ENCODE measurements around the gene EXD3.
A peak's percentile ranks its signal among the peaks of the same experiment; 100 is the strongest.

EXD3 gene

DNA sequence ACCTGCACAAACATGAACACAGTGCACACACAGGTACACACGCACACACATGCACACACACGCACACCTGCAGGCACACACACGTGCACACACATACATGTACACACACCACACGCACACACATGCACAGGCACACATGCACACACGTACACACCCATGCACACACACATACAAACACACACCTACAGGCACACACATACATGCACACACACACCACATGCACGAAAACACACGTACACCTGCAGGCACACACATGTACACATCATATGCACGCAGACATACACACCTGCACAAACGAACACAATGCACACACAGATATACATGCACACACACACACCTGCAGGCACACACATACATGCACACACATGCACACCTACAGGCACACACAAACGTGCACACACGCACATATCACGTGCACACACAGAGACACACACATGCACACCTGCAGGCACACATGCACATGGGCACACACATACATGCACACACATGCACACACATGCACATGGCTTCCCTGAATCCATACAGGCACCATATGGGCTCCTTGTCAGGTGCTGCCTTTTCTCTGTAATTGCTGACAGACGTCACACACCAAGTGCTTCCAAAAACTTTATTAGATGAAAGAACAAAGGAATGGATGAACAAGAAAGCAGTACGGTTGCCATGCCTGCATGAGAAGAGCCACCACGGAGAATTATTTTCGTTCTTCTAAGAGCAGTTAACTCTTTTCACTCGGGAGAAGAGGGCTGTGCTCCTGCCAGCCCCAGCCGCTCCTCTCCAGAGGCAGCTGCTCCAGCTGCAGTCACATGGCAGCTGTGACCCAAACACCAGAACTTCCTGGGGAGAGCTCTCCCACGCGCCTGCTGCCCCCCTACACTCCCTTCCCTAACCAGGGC, 57.2 kb downstream of the EXD3 start:
- DNase-seq (ENCODE audit: low spot score) = peak; percentile 7

DNA sequence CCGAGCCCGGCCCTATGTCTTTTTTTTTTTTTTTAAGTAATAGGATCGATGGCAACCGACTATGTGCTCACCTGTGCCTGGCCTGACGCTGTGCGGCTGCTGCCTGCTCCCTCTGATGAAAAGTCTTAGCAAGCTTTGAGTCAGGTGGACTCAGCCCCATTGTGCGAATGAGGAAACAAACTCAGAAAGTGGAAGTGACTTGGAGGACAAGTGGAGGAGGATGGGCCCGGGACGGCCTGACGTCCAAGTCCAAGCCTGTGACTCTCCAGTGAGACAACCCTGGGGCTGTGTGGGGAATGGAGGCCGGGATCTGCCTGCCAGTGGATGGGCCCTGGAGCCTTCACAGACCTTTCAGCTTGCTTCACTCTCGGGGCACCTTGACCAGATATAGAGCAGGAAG, 57.9 kb downstream of the EXD3 start:
- peak; percentile 4 for DNase-seq (ENCODE audit: low spot score)

DNA sequence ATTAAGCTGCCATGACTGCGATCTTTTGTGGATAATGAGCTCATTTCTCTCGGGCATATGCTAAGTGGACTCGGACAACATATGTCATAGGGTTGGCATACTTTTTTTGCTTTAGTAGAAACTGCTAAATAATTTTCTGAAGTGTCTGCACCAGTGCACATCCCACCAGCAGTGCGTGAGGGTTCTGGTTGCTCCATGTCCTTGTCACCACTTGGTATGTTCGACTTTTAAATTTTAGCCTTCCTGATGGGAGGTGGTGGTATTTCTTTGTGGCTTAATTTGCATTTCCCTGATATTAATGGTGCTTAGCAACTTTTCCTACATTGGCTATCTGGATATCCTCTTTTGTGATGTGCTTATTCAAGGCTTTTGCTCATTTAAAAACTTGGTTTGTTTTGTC, 63.1 kb downstream of the EXD3 start:
- DNase-seq (ENCODE audit: low spot score) = no peak

DNA sequence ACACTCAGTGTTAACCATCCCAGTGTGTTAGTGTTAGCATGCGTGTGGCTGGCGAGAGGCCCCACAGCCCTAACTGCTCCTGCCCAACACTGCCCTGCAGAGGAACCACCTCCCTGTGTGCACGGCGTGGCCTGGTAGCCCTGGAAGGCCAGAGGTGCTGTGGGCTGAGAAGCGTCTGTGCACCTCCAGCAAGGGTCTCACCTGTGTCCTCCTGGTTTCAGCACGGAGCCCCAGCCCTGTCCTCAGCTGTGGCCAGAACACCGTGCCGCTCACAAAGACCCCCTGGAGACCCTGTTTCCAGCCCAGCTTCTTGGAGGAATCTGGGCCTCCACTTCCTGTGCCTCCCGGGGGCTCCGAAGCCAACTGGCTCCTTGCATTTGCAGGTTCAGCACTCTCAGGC, 64.8 kb downstream of the EXD3 start:
- no peak for DNase-seq (ENCODE audit: low spot score)

DNA sequence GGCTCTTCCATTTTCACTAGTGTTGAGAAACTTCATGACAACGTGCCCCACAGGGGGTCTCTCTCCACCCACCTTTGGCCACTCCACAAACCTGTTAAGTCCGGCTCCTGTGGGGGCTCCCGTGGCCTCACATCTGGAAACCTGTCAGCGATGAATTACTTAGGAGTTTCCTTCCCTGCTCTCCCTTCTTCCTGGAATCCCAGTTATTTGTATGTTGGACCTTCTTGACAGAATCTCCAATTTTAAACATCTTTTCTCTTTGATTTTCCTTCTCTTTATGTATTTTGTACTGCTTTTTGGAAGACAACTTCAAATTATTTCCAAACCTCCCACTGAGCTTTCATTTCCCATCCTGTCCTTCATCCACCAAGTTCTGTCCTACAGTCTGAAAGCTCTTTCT, 65.8 kb downstream of the EXD3 start:
- DNase-seq (ENCODE audit: low spot score) = no peak

DNA sequence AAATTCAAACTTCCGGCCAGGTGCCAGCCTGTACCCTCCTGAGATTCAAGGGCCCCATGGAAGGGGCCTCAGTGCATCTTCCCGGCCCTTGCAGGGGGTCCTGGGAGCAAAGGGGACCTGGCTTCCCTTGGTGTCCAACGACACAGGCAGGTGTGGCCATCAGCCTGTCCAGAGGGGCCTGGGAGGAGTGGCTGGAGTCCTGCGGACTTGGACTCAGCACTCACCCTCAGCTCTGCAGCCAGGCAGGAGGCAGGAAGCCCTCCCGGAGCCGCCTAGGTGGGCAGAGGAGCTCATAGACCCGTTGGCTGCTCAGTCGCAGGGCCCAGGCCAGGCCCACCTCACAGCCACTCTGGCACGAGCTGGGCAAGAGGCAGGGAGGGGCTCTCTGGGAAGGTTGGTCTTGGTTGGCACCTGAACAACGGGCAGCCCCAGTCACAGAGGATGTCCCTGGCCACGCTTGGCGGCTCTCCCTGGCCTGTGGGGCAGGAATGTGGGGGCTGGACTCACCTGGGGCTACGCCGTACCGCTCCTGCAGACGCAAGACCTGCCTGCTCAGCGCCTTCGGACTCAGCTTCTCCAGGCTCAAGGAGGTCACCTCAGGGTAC, 67.1 kb downstream of the EXD3 start:
- no peak for DNase-seq (ENCODE audit: low spot score)

DNA sequence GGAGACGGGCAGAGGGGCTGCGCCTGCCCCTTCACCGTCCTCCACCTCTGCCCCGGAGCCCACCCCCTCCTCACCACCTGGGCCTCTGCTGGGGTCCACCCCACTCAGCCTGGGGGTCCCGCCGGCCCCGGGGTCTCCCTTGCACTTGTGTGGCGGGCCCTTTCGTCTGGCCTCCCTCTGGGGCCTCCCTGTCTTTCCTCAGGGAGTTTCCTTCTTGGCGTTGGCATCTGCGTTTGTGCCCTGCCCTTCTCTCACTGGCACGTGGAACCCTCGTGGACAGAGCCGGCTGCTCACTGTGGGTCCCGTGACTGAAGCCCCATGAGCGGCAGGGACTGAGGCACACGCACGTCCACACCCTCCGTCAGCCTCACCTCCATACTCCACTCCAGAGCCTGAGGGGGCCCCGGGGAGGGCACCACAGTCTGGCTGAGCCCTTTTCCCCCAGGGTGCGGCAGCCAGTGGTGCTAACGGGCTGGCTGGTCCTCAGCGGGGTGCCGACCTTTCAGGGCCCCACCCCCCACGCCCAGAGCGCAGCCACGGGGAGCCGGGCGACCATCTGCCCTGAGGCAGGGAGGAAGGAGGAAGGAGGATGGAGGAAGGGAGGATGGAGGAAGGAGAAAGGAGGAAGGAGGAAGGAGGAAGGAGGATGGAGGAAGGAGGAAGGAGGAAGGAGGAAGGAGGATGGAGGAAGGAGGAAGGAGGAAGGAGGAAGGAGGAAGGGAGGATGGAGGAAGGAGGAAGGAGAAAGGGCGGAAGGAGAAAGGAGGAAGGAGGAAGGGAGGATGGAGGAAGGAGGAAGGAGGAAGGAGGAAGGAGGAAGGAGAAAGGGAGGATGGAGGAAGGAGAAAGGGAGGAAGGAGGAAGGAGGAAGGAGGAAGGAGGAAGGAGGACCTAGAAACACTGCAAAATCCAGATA, 67.9 kb downstream of the EXD3 start:
- no peak for DNase-seq (ENCODE audit: low spot score)

DNA sequence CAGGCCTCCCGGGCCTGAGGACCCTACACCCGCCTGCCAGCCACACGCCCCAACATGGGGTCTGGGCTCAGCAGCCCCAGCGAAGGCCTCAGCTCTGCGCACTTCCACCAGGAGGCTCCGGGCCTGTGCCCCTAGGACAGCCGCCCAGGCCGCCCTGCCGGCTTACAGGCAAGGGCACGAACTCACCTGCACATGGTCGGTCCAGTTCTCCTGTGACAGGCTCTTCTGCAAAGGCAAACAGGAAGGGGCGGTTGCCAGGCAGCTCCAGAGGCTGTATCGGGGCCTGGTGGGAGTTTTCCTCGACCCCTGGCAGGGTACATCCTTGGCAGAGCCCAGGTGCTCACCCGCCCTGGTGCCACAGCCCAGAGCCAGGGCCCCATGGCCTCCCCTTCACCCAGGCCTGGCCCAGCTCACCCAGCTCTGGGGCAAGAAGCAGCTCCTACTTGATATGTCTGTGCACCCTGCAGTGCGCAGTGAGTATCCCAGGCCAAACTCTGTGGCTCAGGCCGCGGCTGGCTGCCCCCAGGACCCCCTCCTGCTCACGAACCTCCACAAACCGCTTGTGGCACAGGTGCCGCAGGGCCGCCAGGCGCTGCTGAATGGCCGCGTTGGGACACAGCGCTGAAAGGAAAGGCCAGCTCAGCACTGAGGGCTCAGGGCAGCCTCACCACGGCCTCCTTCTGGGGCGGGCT, 68.7 kb downstream of the EXD3 start:
- DNase-seq (ENCODE audit: low spot score) = no peak

DNA sequence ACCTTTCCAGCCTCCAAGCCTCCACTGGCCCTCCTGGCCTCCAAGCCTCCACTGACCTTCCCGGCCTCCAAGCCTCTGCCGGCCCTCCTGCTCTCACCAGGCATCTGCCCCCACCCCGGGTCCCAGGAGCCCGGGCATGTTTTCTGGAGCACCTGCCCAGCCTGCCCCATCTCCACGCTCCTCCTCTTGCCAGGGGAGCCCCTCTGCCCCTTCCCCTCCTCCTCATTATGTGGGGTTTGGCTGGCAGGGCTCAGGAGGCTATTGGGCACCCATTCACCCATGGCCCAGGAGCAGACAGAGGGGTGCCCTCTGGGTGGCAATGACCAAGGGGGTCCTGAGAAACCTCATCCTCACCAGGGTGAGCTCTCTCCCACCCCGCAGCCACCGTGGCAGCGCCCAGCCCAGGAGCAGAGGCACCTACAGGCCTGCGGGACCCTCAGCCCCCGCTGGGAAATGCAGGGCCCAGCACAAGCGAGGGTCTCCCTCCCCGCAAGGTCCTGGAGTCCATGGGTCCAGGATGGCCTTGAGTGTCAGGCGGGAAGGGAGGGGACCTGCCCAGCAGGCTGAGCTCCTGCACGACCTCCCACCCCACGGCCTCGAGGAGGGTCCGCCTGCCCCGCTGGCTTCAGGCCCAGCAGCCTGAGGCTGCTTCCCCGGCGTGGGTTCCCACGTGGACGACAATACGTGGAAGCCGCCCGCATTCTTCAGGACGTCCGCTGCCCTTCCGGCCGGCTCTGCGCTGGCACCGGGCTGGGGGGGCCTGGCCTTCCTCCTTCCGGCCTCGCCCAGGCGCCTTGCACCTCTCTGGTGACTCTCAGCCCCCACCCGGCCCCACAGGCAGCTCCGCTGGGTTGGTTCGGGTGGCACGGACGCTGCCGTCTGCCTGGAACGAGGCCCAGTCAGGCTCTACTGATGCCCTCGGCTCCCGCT, 69.5 kb downstream of the EXD3 start:
- no peak for DNase-seq (ENCODE audit: low spot score)

DNA sequence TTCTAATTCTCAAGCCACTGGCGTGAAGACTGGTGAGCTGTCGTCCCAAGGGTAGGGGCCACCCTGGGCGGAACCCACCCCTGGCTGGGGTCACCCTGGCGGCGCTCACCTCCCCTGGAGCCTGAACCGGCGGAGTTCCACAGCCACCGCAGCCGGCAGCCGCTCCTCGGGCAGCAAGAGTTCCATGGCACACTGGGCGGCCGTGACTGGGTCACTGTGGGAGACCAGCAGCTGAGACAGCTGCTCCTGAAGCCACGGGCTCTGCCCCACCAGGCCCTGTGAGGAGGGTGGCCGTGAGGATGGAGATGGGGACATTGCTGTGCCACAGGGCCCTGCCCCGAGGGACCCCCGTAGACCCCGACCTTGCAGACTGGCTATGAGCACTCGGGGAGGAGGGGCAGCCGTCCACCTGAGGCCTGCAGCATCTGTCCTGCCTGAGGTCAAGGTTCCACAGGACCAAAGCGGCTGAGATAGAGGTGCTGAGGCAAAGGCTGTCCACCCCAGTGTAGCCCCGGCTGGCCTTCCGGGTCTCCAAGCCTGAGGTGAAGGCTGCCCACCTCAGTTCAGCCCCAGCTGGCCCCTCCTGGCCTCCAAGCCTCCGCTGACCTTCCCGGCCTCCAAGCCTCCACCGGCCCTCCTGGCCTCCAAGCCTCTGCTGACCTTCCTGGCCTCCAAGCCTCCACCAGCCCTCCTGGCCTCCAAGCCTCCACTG, 70.3 kb downstream of the EXD3 start:
- DNase-seq (ENCODE audit: low spot score) = no peak

DNA sequence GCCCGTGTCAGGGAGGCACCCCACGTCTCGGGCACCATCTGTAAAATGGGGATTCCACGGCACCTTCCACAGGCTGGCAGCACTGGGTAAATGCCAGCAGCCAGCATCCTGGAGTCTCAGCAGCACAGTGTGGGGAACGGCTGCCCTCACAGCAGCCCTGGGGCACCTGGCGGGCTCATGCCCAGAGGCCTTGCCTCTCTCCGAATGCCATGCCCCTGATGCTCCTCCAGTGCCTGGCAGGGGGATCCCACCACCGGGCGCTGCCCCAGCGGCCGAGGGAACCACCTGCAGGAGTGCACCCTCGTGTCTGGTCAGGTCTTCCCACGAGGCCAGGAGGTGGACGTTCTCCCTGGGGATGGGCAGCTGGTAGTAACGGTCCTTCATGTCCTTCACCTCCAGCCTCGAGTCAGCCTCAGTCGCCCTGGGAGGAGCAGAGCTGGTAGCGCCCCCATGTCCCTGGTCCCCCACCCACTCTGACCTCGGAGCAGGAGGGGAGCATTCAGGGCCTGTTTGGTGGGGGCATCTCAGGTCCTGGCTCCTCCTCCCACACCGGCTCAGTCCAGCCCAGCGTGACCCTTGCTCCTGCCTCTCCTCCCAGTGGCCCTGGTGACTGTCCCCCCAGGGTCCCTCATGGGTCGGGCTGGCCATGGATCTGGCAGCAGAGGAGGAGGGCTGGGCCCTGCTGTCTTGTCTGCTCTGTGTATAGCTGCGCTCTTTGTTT, 71.0 kb downstream of the EXD3 start:
- DNase-seq (ENCODE audit: low spot score) = no peak

DNA sequence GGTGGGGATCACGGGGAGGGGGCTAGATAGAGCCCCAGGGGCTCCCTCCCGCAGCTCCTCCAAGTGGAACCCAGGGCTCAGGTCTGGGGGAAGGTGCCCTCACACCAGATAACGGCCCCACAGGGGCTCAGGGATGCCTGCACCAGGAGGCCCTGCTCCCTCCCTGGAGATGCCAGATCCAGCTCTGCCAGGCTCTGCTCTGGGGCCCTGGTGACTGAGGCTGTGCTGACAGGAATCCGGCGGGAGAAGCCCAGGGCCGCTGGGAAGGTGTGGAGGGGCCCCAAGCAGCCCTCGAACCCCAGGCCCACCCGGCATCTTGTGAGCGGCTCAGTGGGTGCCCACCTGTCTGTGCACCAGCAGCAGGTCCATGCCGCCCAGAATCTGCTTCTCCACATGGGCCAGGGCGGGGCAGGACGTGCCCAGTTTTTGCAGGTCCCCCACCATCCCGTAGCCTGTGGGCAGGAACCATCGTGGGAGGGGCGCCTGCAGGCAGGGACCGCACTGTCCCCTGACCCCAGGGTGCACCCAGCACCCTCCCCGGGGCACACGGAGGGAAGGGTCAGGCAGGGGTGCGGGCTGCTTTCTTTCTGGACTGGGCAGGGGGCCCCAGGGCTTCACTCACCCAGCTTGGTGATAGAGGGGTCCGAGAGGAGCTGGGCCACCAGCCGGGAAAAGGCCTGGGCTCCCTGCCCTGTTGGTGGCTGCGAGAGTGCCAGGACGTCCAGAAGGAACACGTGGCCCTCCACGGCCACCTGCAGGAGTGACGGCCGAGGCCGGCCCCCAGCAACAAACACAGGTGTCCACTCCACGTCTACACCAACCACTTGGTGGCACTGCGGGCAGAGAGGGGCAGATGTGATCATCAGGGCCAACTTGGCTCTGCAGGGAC, 72.0 kb downstream of the EXD3 start:
- no peak for DNase-seq (ENCODE audit: low spot score)

DNA sequence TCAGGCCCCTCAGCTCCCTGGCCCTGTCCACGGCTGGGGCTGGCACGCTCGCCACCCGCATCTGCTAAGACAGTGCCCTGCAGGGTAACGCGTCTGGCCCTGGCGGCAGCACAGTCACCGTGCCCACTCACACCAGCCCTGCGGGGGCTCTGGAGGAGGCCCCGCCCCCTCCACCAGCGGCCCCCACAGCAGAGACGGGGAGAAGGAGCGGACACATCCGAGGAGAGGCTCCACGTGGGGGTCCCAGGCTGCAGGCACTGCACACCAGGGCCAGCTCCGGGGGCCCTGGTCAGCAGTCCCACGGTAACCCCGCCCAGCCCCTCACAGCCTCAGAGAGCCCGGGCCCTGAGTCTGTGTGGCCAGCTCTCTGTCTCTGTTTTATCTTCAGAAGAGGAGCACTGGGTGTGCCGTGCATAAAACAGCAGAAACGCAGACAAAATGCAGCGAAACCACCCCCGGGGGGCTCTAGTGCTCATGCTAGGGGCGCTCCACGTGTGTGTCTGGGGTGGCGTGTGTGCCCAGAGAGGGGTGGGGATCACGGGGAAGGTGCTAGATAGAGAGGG, 73.4 kb downstream of the EXD3 start:
- DNase-seq (ENCODE audit: low spot score) = no peak

DNA sequence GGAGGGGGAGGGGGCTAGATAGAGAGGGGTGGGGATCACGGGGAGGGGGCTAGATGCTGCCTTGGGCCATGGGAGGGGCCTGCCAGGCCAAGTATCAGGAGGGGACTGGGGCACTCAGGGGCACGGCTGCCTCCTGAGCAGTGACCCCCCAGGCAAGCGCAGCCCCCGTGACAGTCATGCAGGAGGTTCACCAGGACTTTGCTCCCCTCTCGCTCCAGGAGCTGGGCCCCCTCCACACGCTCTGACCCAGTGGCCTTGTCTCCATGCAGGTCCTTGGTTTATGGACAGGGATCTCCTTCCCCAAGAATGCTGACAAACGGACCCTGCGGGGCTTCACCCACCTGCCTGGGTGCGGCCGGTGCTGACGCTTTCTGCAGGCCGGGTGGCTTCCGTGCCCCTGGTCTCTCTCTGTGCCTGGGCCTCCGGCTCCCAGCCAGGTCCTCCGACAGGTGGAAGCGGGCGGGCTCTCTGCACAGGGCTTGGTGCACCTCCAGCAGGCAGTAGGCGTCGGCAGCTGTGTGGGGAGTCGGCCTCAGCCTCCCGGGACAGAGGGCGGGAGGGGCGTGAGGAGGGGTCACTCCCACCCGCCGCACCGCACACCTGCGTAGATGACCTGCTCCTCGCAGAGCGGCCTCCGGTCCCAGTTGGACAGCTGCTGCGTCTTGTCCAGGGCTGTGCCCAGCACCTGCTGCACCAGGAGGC, 74.0 kb downstream of the EXD3 start:
- no peak for DNase-seq (ENCODE audit: low spot score)

DNA sequence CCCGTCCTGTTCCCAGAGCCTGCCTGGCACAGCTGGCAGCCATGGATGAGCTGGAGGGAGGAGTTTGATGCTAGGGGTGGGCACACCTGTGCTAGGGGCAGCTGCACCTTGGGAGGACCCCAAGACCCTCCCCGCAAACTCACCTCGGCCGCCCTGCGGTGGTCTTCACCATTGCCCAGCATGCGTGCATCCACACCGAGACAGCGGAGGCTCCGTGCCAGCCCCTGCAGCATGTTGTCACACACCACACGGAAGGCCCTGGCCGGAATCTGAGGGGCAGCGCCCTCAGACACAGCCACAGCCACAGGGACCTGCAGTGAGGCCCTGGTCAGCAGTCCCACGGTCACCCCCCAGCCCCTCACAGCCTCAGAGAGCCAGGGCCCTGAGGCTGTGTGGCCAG, 75.0 kb downstream of the EXD3 start:
- no peak for DNase-seq (ENCODE audit: low spot score)

DNA sequence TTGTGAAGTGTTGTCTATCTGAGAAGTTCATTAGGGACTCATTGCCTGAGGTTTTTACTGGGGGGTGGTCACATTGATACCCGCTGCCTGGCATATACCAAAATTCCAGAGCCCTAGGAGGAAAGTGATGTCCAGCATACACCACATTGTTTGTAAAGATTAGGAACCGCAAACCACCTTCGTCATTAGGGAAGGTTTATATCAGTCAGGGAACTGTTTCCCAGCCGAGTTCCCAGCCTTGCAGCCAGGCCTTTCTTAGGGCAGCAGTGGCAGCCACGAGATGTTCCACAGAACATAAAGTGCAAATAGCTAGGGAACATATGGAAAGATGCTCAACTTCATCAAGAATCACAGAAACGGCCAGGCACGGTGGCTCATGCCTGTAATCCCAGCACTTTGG, 80.5 kb downstream of the EXD3 start:
- no peak for DNase-seq (ENCODE audit: low spot score)

DNA sequence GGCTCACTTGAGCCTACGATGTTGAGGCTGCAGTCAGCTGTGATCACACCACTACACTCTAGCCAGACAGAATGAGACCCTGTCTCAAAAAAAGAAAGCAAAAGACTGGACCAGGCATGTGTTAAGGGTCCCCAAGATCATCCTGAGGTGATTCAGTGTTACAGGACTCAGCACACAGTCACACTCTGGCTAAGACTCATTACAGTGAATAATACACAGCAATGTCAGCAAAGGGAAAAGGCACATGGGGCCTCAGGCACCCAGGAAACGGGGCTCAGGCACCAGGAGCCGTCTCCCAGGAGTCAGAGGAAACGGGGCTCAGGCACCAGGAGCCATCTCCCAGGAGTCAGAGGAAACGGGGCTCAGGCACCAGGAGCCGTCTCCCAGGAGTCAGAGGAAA, 81.7 kb downstream of the EXD3 start:
- DNase-seq (ENCODE audit: low spot score) = no peak

All from iPS-NIHi11 (cell line).